HepG2 (cell line): ENCODE data around the gene PEAK3. TPM values are rescaled to one million over a fixed set of nuclear protein-coding genes. Genes with fewer than 3 reads are reported as not detected.

ENCODE experiments used
- AHR ChIP-seq: IDR thresholded peaks from 2 replicates; pipeline ENCODE4 v1.6.1; 2018; ENCODE audit warnings: missing genetic modification reagents, missing compliant biosample characterization
- ETS1 ChIP-seq: sonication (generic); formaldehyde crosslinking; IDR thresholded peaks from 2 replicates; pipeline ENCODE4 v1.4.0; 2020; ENCODE audit warnings: missing genetic modification reagents
- FOSL2 ChIP-seq: sonication (generic); formaldehyde crosslinking; IDR thresholded peaks from 2 replicates; pipeline ENCODE4 v1.4.0; 2020; ENCODE audit warnings: missing genetic modification reagents
- HMGA1 ChIP-seq: sonication (generic); formaldehyde crosslinking; conservative IDR thresholded peaks from 2 replicates; pipeline ENCODE4 v1.4.0; 2020; ENCODE audit warnings: missing genetic modification reagents
- IRX3 ChIP-seq: sonication (generic); formaldehyde crosslinking; IDR thresholded peaks from 2 replicates; pipeline ENCODE4 v1.8.1; 2023; ENCODE audit warnings: mild to moderate bottlenecking, low read depth, missing genetic modification reagents, borderline replicate concordance
- JUND ChIP-seq: sonication (generic); formaldehyde crosslinking; IDR thresholded peaks from 2 replicates; pipeline ENCODE4 v1.8.0; 2022; ENCODE audit warnings: mild to moderate bottlenecking, missing genetic modification reagents
- KLF11 ChIP-seq: IDR thresholded peaks from 2 replicates; pipeline ENCODE4 v1.6.1; 2016; ENCODE audit warnings: missing compliant biosample characterization
- MAFK ChIP-seq, 2 experiments: IDR thresholded peaks in 1 of 2; conservative IDR thresholded peaks in 1 of 2; 2 replicates each; pipeline ENCODE4 v1.6.1; 2011; ENCODE audit warnings: improper control_type of control experiment in 2 of 2, low read length in 2 of 2
- NFIC ChIP-seq: IDR thresholded peaks from 2 replicates; pipeline ENCODE4 v1.6.1; 2012; ENCODE audit warnings: mild to moderate bottlenecking, low read length, inconsistent platforms
- NRL ChIP-seq: sonication (generic); formaldehyde crosslinking; IDR thresholded peaks from 2 replicates; pipeline ENCODE4 v1.5.0; 2020; ENCODE audit warnings: missing genetic modification reagents, mild to moderate bottlenecking, moderate library complexity, borderline replicate concordance
- RERE ChIP-seq: IDR thresholded peaks from 2 replicates; pipeline ENCODE4 v1.6.1; 2016; ENCODE audit warnings: low read depth, missing genetic modification reagents, missing compliant biosample characterization
- SSRP1 ChIP-seq: IDR thresholded peaks from 2 replicates; pipeline ENCODE4 v1.6.1; 2016; ENCODE audit warnings: control low read depth
- TCF12 ChIP-seq, 2 experiments: fragments of 450-650 bp in 1 of 2; sonication (generic) in 1 of 2; formaldehyde crosslinking in 1 of 2; IDR thresholded peaks; 2 replicates each; pipeline versions ENCODE4 v1.6.1 to v1.8.0; 2017 to 2022; ENCODE audit warnings: antibody characterized with exemption in 1 of 2, mild to moderate bottlenecking in 1 of 2, missing genetic modification reagents in 1 of 2, moderate library complexity in 1 of 2
- ZBTB4 ChIP-seq: sonication (generic); formaldehyde crosslinking; IDR thresholded peaks from 2 replicates; pipeline ENCODE4 v1.4.0; 2020; ENCODE audit warnings: missing genetic modification reagents, mild to moderate bottlenecking, borderline replicate concordance
- ZNF468 ChIP-seq: sonication (generic); formaldehyde crosslinking; IDR thresholded peaks from 2 replicates; pipeline ENCODE4 v1.8.0; 2022; ENCODE audit warnings: mild to moderate bottlenecking, moderate library complexity, missing genetic modification reagents
- ZNF619 ChIP-seq: sonication (generic); formaldehyde crosslinking; IDR thresholded peaks from 2 replicates; pipeline ENCODE4 v1.4.0; 2020; ENCODE audit warnings: mild to moderate bottlenecking, missing genetic modification reagents
- polyA plus RNA-seq, 8 experiments: library from polyadenylated mRNA; depleted of rRNA in 3 of 8; stranded (reverse) in 7 of 8; unstranded in 1 of 8; fragments of >200 nt; fragmentation: Illumina TruSeq in 4 of 8; extraction: Trizol in 4 of 8; gene quantifications; 2 replicates each; pipeline versions ENCODE4 v1.2.1 to v1.2.3, GENCODE V29; 2011 to 2016; ENCODE audit warnings: low read depth in 4 of 8, missing spikeins in 1 of 8, mixed read lengths in 1 of 8; ENCODE audit not compliant: insufficient read depth in 1 of 8
- total RNA-seq, 5 experiments: library from RNA; depleted of rRNA; stranded (reverse); fragments of >200 nt; fragmentation: Illumina TruSeq; extraction: Trizol; gene quantifications; 2 replicates each; pipeline ENCODE4 v1.2.3, GENCODE V29; 2016; ENCODE audit warnings: low read depth in 1 of 5
- TF ChIP-seq, protein P1 (sequence below): sonication (generic); formaldehyde crosslinking; IDR thresholded peaks from 2 replicates; pipeline ENCODE4 v1.4.0; 2020; ENCODE audit warnings: mild to moderate bottlenecking, missing genetic modification reagents

The PEAK3 gene
- total and polyA plus RNA-seq, 2 of the 13 experiments (the other 11 are each of a cell fraction or from before 2014, with no cell fraction given) = not detected

DNA sequence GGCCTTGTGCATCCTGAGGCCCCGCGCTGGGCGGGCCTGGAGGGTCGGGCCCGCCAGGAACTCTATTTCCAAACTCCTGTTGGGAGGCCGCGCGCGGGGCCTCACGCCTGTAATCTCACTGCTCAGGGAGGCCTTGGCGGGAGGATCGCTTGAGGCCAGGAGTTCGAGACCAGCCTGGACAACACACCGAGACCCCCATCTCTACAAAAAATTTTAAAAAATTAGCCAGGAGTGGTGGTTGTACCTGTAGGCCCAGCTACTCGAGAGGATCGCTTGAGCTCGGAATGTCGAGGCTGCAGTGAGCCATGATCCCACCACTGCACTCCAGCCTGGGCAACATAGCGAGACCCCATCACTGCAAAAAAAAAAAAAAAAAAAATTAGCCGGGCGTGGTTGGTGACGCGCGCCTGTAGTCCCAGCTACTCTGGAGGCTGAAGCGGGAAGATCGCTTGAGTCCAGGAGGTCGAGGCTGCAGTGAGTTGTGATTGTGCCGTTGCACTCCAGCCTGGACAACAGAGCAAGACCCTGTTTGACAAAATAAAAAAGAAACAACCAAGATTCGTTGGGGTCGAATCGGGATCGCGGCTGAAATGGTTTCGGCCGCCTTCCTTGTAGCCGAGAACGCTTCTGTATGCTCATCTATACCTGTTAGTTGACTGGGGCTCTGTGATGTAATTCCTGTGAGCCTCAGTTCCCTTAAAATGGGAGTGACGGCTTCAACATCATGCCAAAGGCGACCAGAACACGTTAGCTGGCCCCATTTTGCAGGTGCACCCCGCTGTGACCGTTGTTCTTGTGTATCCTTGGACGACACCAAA lies 44.7 kb downstream of the PEAK3 start (continued):
- TF ChIP-seq ETS1 (CRISPR knock-in tag) (no peak), ZNF468 (no peak), ZNF619 (no peak), IRX3 (CRISPR knock-in tag) (no peak), RERE (CRISPR knock-in tag) (no peak), AHR (CRISPR knock-in tag) (no peak), JUND (CRISPR knock-in tag) (no peak), SSRP1 (CRISPR knock-in tag) (no peak), TCF12 (IDR thresholded peaks at IDR 0.05) (no peak), TCF12 (CRISPR knock-in tag; IDR thresholded peaks at IDR 0.05) (no peak), FOSL2 (CRISPR knock-in tag) (no peak), NFIC (no peak), HMGA1 (CRISPR knock-in tag) (no peak), NRL (CRISPR knock-in tag) (no peak), ZBTB4 (0 out of 2 replicates have a peak, but pooled peaks have one; percentile 25), KLF11 (CRISPR knock-in tag) (no peak), MAFK (conservative IDR thresholded peaks at IDR 0.05 in 1 of 2, IDR thresholded peaks at IDR 0.05 in 1 of 2; ENCODE audit: low read length in 2 of 2) (no peak)
- TF ChIP-seq, protein P1, sequence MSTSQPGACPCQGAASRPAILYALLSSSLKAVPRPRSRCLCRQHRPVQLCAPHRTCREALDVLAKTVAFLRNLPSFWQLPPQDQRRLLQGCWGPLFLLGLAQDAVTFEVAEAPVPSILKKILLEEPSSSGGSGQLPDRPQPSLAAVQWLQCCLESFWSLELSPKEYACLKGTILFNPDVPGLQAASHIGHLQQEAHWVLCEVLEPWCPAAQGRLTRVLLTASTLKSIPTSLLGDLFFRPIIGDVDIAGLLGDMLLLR (CRISPR knock-in tag) = no peak
